GM06990 (cell line): ENCODE data around the gene EYS.

Source experiments
- DNase-seq: peaks from one replicate; pipeline ENCODE4 v3.0.0-alpha.2; 2011; ENCODE audit not compliant: insufficient read length; ENCODE audit errors: extremely low read depth
- H3K27me3 ChIP-seq: replicated peaks from 2 replicates; pipeline ENCODE4 v1.6.0; 2011; ENCODE audit warnings: low read length; ENCODE audit not compliant: control insufficient read depth, insufficient read depth
- H3K36me3 ChIP-seq: 2 replicates; pipeline ENCODE4 v1.5.1; 2011; ENCODE audit warnings: low read length; ENCODE audit not compliant: control insufficient read depth, insufficient read depth
- H3K4me3 ChIP-seq: replicated peaks from 2 replicates; pipeline ENCODE4 v1.5.1; 2011; ENCODE audit warnings: low read depth, mild to moderate bottlenecking, control low read depth, low read length
- TF ChIP-seq, protein P1 (sequence below): IDR thresholded peaks from 2 replicates; pipeline ENCODE4 v1.5.1; 2011; ENCODE audit warnings: low read length, control low read depth, mild to moderate bottlenecking, inconsistent platforms; ENCODE audit not compliant: insufficient read depth, poor library complexity, severe bottlenecking

Gene EYS

DNA sequence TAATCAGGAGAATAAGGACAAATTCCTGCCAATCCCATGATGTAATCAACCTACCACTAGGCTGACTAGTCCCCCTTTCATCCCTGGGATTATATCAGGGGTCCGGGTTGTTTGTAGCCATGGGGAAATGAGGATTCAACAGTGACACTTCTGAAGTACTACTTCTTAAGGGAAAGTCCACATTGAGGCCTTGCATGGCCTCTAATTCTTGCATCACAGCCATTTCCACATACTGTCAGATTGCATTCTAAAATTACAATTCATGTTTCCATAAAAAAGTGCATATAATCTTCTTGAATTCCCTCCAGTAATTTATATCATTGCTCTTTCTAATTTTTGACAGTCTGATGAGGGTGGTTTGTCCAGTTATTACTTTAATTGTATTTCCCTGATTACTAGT, 1887.2 kb downstream of the EYS start:
- TF ChIP-seq, protein P1, sequence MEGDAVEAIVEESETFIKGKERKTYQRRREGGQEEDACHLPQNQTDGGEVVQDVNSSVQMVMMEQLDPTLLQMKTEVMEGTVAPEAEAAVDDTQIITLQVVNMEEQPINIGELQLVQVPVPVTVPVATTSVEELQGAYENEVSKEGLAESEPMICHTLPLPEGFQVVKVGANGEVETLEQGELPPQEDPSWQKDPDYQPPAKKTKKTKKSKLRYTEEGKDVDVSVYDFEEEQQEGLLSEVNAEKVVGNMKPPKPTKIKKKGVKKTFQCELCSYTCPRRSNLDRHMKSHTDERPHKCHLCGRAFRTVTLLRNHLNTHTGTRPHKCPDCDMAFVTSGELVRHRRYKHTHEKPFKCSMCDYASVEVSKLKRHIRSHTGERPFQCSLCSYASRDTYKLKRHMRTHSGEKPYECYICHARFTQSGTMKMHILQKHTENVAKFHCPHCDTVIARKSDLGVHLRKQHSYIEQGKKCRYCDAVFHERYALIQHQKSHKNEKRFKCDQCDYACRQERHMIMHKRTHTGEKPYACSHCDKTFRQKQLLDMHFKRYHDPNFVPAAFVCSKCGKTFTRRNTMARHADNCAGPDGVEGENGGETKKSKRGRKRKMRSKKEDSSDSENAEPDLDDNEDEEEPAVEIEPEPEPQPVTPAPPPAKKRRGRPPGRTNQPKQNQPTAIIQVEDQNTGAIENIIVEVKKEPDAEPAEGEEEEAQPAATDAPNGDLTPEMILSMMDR = no peak
- Histone ChIP-seq H3K27me3 (no peaks in the 10 kb centered on the region), H3K36me3 (no peaks in the 10 kb centered on the region), H3K4me3 (no peak overlapping the region)
- DNase-seq = no peak

DNA sequence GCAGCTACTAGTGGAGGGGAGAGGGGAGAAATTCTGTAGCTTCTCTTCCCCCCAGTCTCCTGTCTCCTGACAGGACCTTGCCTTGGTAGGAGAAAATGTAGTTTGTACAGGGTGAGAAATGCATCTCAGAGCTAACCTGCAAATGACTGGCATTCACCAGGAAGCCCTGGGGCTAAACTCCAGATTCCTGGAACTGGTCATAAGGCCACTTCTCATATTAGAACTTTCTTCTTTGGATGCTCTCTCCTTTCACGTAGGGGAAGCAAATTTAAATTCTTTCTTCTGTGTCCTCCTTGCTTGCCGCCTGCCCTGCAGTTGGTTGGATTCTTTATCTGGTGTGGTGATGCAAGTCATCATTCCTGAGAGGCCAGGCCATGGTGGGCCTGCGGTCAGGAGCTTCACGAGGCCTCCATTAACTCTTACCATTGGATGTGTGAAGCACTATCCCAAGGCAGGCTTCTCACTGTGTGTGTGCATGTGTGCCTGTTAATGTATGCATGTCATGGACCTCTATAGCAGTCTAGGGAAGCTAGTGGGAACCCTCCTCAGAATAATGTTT, 1889.5 kb downstream of the EYS start:
- no peaks in the 10 kb centered on the region for H3K36me3 ChIP-seq
- no peak overlapping the region for H3K4me3 ChIP-seq
- TF ChIP-seq, protein P1 = no peak
- no peaks in the 10 kb centered on the region for H3K27me3 ChIP-seq
- no peak for DNase-seq

DNA sequence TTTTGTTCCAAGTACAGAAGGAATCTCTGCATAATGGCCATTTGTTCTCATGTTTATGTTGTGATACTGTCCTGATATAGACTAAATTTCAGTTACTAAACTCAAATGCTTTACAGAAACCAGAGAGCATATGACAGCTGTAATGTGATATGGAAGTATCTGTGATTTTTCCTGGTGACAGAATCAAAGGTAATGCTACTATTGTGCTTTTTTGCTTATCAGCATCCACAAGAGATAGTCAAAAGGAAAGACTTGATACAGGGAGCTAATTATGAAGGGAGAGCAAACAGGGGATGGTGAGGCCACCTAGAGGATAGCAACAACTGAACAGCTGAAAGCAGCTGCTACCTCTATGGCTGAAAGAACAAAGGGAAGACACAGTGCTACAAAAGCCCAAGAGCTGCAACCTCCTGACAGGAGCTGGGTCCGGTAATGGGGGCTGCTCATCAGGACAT, 1890.0 kb downstream of the EYS start:
- Histone ChIP-seq H3K4me3 (no peak overlapping the region), H3K27me3 (no peaks in the 10 kb centered on the region), H3K36me3 (no peaks in the 10 kb centered on the region)
- TF ChIP-seq, protein P1 = no peak
- no peak for DNase-seq

DNA sequence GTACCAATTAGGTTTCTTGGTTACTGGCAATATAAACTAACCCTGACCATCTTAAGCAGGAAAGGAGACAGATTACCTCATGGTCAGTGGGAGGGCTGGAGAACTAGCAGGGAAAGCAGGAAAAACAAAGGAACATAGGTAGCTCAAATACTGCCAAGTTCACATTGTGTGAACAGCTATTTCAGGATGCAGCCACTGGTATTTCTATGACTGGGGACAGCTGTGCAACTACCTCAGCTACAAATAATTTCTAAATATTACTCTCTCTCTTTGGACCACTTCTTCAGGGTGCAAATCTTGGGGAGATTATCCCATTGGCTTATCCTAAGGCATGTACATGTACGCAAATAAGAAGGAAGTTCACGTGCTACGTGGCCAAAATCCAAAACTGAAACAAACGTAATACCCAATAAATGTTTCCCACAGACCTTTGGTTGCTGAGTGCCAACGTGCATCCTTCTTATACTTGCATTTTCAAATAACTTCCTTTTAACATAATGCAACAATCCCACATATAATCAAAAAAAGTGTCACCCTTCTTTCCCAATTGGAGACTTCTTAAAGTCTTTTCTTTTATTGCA, 1890.5 kb downstream of the EYS start:
- no peaks in the 10 kb centered on the region for H3K27me3 ChIP-seq
- no peaks in the 10 kb centered on the region for H3K36me3 ChIP-seq
- DNase-seq = no peak
- TF ChIP-seq, protein P1 = no peak
- H3K4me3 ChIP-seq = no peak overlapping the region

DNA sequence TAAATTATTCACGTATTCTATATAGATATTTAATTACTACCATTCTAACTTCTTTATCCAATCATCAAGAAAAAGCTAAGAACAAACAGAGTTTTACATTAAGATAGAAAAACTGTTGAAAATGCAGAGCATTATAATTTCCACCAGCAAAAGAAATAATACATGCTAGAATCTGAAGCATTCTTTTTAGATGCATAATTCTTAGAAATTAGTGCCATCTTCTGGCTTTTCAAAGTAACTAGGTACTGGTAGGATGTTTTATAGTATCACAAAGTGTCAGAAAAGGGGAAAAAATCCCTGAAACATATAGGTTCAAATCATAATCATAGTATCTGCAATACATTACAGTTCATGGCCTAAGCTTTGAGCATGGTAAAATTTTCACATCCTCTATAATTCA, 1892.6 kb downstream of the EYS start:
- Histone ChIP-seq H3K36me3 (no peaks in the 10 kb centered on the region), H3K27me3 (no peaks in the 10 kb centered on the region), H3K4me3 (no peak overlapping the region)
- TF ChIP-seq, protein P1 = no peak
- no peak for DNase-seq
